ENCODE results near the gene MYLK3. TPM values are rescaled to one million over a fixed set of nuclear protein-coding genes. Genes with fewer than 3 reads are reported as not detected.

The MYLK3 gene
- total RNA-seq = under 1 TPM; 0.12 to 0.37 (median 0.24) TPM
- polyA plus RNA-seq = under 1 TPM; 0.11 to 0.14 TPM

GRCh38 chr16:46747777-46748651, at the start of gene MYLK3:
MYLK3 (minus strand) TSS chr16:46748344; CDS start chr16:46748193, 151 bp downstream.
- no peak for TF ChIP-seq CTCF (IDR thresholded peaks at IDR 0.05)
- no peaks in the 10 kb centered on the region for H3K36me3 ChIP-seq
- WGBS, 2 donors = 77 to 78% methylated on average over 25 of the region's 25 CpGs
- H3K27me3 ChIP-seq = peaks cover 0 to 4% (median 0%) of the 10 kb centered on the region in 4 donors
- no peaks in the 10 kb centered on the region for H3K9me3 ChIP-seq
- intact Hi-C loops (cut with DNase I) = no loop called here
- no peak for FAIRE-seq
- DNase-seq = no peak
- ATAC-seq = no peak
- no peak within 1 kb of the TSS for H3K27ac ChIP-seq
- no peak within 1 kb of the TSS for H3K4me3 ChIP-seq
- H3K4me1 ChIP-seq = no peaks in the 10 kb centered on the region

- no peaks in the 10 kb centered on the region for H3K9me3 ChIP-seq
- H3K27me3 ChIP-seq = no peaks in the 10 kb centered on the region
- no peaks in the 10 kb centered on the region for H3K36me3 ChIP-seq
- WGBS, 2 donors = 94 to 95% methylated on average over 4 of the region's 4 CpGs
- H3K4me3 ChIP-seq = no peak overlapping the region
- ATAC-seq (no peak), FAIRE-seq (no peak), DNase-seq (no peak)
- no peak overlapping the region for H3K27ac ChIP-seq
- no peaks in the 10 kb centered on the region for H3K4me1 ChIP-seq
- intact Hi-C loops (cut with DNase I) = no loop called here
- no peak for TF ChIP-seq CTCF (IDR thresholded peaks at IDR 0.05)
Measured at GRCh38 chr16:46797501-46797900, 49.4 kb upstream of the MYLK3 start.

GRCh38 chr16:46796764-46797269, 48.7 kb upstream of the MYLK3 start:
- Histone ChIP-seq H3K27ac (no peak overlapping the region), H3K27me3 (no peaks in the 10 kb centered on the region), H3K36me3 (no peaks in the 10 kb centered on the region), H3K4me3 (no peak overlapping the region), H3K4me1 (no peaks in the 10 kb centered on the region), H3K9me3 (no peaks in the 10 kb centered on the region)
- no peak for TF ChIP-seq CTCF (IDR thresholded peaks at IDR 0.05)
- DNase-seq = no peak
- WGBS, 2 donors = 95 to 97% methylated on average over 1 of the region's 1 CpG
- FAIRE-seq = no peak
- intact Hi-C loops (cut with DNase I) = no loop called here
- ATAC-seq = no peak

GRCh38 chr16:46793841-46794240, 45.7 kb upstream of the MYLK3 start:
- no peak for FAIRE-seq
- no peak overlapping the region for H3K4me3 ChIP-seq
- H3K9me3 ChIP-seq = no peaks in the 10 kb centered on the region
- 93 to 100% methylated on average over 1 of the region's 1 CpG for whole genome bisulfite sequencing, 2 donors
- no peaks in the 10 kb centered on the region for H3K27me3 ChIP-seq
- no peak for ATAC-seq
- no peak for DNase-seq
- no peak overlapping the region for H3K27ac ChIP-seq
- H3K4me1 ChIP-seq = peaks cover 0 to 3% (median 3%) of the 10 kb centered on the region in 3 donors
- intact Hi-C loops (cut with DNase I) = no loop called here
- TF ChIP-seq CTCF (IDR thresholded peaks at IDR 0.05) = no peak
- H3K36me3 ChIP-seq = no peaks in the 10 kb centered on the region

Measured in pancreas (tissue), 10 donors.